CD8-positive, alpha-beta memory T cell (primary cell): Measurements from ENCODE around the gene AP2A2. TPM values are rescaled to one million over a fixed set of nuclear protein-coding genes. Genes with fewer than 3 reads are reported as not detected.

Source experiments
- CTCF ChIA-PET: fragments of 350-600 bp; sonication (Branson Sonifier 250); formaldehyde crosslinking; loops from one replicate; lab custom pipeline; 2021; ENCODE audit warnings: antibody characterized with exemption; lab: Charles Lee
- POLR2A ChIA-PET: fragments of 350-600 bp; sonication (Branson Sonifier 250); formaldehyde crosslinking; loops from one replicate; lab custom pipeline; 2021; ENCODE audit warnings: antibody characterized with exemption; lab: Charles Lee
- DNase-seq, 5 donors: peaks; one replicate each; pipeline versions ENCODE4 v3.0.0 to v3.0.0-alpha.2; 2020 to 2022; ENCODE audit warnings: mixed read lengths in 1 of 5
- H3K27ac ChIP-seq: one replicate; pipeline ENCODE4 v1.7.0; 2013; ENCODE audit warnings: low read depth, mild to moderate bottlenecking, low read length, moderate library complexity
- H3K27me3 ChIP-seq: 2 replicates; pipeline ENCODE4 v1.7.0; 2013; ENCODE audit warnings: low read length, mild to moderate bottlenecking; ENCODE audit not compliant: insufficient read depth, poor library complexity, severe bottlenecking
- H3K36me3 ChIP-seq: 2 replicates; pipeline ENCODE4 v1.7.0; 2013; ENCODE audit warnings: mild to moderate bottlenecking, low read length, moderate library complexity; ENCODE audit not compliant: insufficient read depth
- H3K4me1 ChIP-seq: 2 replicates; pipeline ENCODE4 v1.7.0; 2013; ENCODE audit warnings: mild to moderate bottlenecking, low read length, moderate library complexity; ENCODE audit not compliant: insufficient read depth
- H3K4me3 ChIP-seq: 2 replicates; pipeline ENCODE4 v1.7.0; 2013; ENCODE audit warnings: mild to moderate bottlenecking, low read length
- H3K9me3 ChIP-seq: 2 replicates; pipeline ENCODE4 v1.7.0; 2013; ENCODE audit warnings: mild to moderate bottlenecking, low read length
- H3K27ac Mint-ChIP-seq, 8 donors: one replicate each; pipeline ENCODE4 v1.8.0; 2020 to 2021; ENCODE audit warnings: mixed read lengths in 8 of 8, mild to moderate bottlenecking in 6 of 8, inconsistent platforms in 3 of 8, moderate library complexity in 3 of 8
- H3K27me3 Mint-ChIP-seq, 2 donors: one replicate each; pipeline ENCODE4 v1.8.0; 2020 to 2021; ENCODE audit warnings: mixed read lengths in 2 of 2, mild to moderate bottlenecking in 1 of 2, moderate library complexity in 1 of 2
- H3K36me3 Mint-ChIP-seq, 3 donors: one replicate each; pipeline ENCODE4 v1.8.0; 2020 to 2021; ENCODE audit warnings: mixed read lengths in 3 of 3, inconsistent platforms in 1 of 3, mild to moderate bottlenecking in 1 of 3
- H3K4me1 Mint-ChIP-seq, 3 donors: one replicate each; pipeline ENCODE4 v1.8.0; 2020 to 2021; ENCODE audit warnings: mixed read lengths in 3 of 3, inconsistent platforms in 1 of 3, mild to moderate bottlenecking in 1 of 3
- H3K4me3 Mint-ChIP-seq, 7 donors: one replicate each; pipeline ENCODE4 v1.8.0; 2020 to 2021; ENCODE audit warnings: mixed read lengths in 7 of 7, mild to moderate bottlenecking in 6 of 7, moderate library complexity in 4 of 7, inconsistent platforms in 2 of 7
- H3K9me3 Mint-ChIP-seq, 5 donors: one replicate each; pipeline ENCODE4 v1.8.0; 2020 to 2022; ENCODE audit warnings: mixed read lengths in 5 of 5, mild to moderate bottlenecking in 3 of 5, moderate library complexity in 2 of 5, inconsistent platforms in 1 of 5
- polyA plus RNA-seq: library from polyadenylated mRNA; unstranded; fragments of 300-500 nt; fragmentation: Illumina TruSeq; gene quantifications from one replicate; pipeline ENCODE4 v1.2.3, GENCODE V29; 2021
- total RNA-seq, 2 experiments: library from RNA; stranded (reverse); gene quantifications; one replicate each; pipeline ENCODE4 v1.2.3, GENCODE V29; 2021

Gene AP2A2
- total and polyA plus RNA-seq, 3 experiments from 2014 or later = 13.9 to 42.8 (median 38.8) TPM

- Mint-ChIP-seq H3K9me3 (no peaks in the 10 kb centered on the region), H3K27me3 (peaks cover 0 to 9% of the 10 kb centered on the region in 2 donors), H3K27ac (no peak overlapping the region), H3K4me1 (no peaks in the 10 kb centered on the region), H3K4me3 (no peak overlapping the region), H3K36me3 (no peaks in the 10 kb centered on the region)
- no peaks in the 10 kb centered on the region for H3K9me3 ChIP-seq
- POLR2A ChIA-PET = no interaction called here
- no peak for DNase-seq
- CTCF ChIA-PET = no interaction called here
- H3K36me3 ChIP-seq = no peaks in the 10 kb centered on the region
- H3K27ac ChIP-seq = no peak overlapping the region
- H3K27me3 ChIP-seq = no peaks in the 10 kb centered on the region
- no peak overlapping the region for H3K4me3 ChIP-seq
- H3K4me1 ChIP-seq = no peaks in the 10 kb centered on the region
Observed at GRCh38 chr11:1040428-1041148, 114.9 kb downstream of the AP2A2 start.

GRCh38 chr11:1041149-1041467 lies 115.4 kb downstream of the AP2A2 start:
- Mint-ChIP-seq H3K27me3 (peaks cover 2 to 10% of the 10 kb centered on the region in 2 donors), H3K4me1 (peaks cover 0 to under 1% (median 0%) of the 10 kb centered on the region in 3 donors), H3K36me3 (no peaks in the 10 kb centered on the region), H3K9me3 (no peaks in the 10 kb centered on the region), H3K4me3 (no peak overlapping the region), H3K27ac (no peak overlapping the region)
- POLR2A ChIA-PET = no interaction called here
- DNase-seq = no peak
- no peaks in the 10 kb centered on the region for H3K27me3 ChIP-seq
- CTCF ChIA-PET = no interaction called here
- no peak overlapping the region for H3K27ac ChIP-seq
- no peaks in the 10 kb centered on the region for H3K36me3 ChIP-seq
- no peaks in the 10 kb centered on the region for H3K9me3 ChIP-seq
- no peaks in the 10 kb centered on the region for H3K4me1 ChIP-seq
- no peak overlapping the region for H3K4me3 ChIP-seq

GRCh38 chr11:1041471-1041870 lies 115.8 kb downstream of the AP2A2 start:
- no peaks in the 10 kb centered on the region for H3K36me3 Mint-ChIP-seq
- ChIA-PET POLR2A (no interaction called here), CTCF (no interaction called here)
- peaks cover 0 to 4% (median 0%) of the 10 kb centered on the region in 3 donors for H3K4me1 Mint-ChIP-seq
- Histone ChIP-seq H3K27me3 (no peaks in the 10 kb centered on the region), H3K27ac (no peak overlapping the region), H3K4me3 (no peak overlapping the region), H3K9me3 (no peaks in the 10 kb centered on the region), H3K4me1 (no peaks in the 10 kb centered on the region), H3K36me3 (no peaks in the 10 kb centered on the region)
- H3K9me3 Mint-ChIP-seq = no peaks in the 10 kb centered on the region
- no peak overlapping the region for H3K4me3 Mint-ChIP-seq
- no peak overlapping the region for H3K27ac Mint-ChIP-seq
- peaks cover 3 to 13% of the 10 kb centered on the region in 2 donors for H3K27me3 Mint-ChIP-seq
- DNase-seq = peak in 1 of 5 donors; percentile 29

GRCh38 chr11:1041936-1042608 lies 116.4 kb downstream of the AP2A2 start:
- peak in 1 of 5 donors; percentile 42 for DNase-seq
- H3K4me3 ChIP-seq = no peak overlapping the region
- no peaks in the 10 kb centered on the region for H3K27me3 ChIP-seq
- Mint-ChIP-seq H3K4me3 (no peak overlapping the region), H3K36me3 (no peaks in the 10 kb centered on the region), H3K4me1 (peaks cover 0 to 4% (median 0%) of the 10 kb centered on the region in 3 donors), H3K27ac (no peak overlapping the region), H3K9me3 (no peaks in the 10 kb centered on the region), H3K27me3 (peaks cover 3 to 17% of the 10 kb centered on the region in 2 donors)
- ChIA-PET CTCF (interaction anchor here (0.6 kb wide), 1 partner anchor 195 kb away, joined by 3 read pairs; no protein-coding TSS in a partner anchor), POLR2A (interaction anchor here (0.6 kb wide), 1 partner anchor 222 kb away, joined by 6 read pairs; no protein-coding TSS in a partner anchor)
- no peaks in the 10 kb centered on the region for H3K36me3 ChIP-seq
- no peaks in the 10 kb centered on the region for H3K9me3 ChIP-seq
- H3K4me1 ChIP-seq = no peaks in the 10 kb centered on the region
- no peak overlapping the region for H3K27ac ChIP-seq

GRCh38 chr11:1042626-1043562 lies 117.2 kb downstream of the AP2A2 start:
- POLR2A ChIA-PET = no interaction called here
- no peaks in the 10 kb centered on the region for H3K9me3 ChIP-seq
- H3K9me3 Mint-ChIP-seq = no peaks in the 10 kb centered on the region
- no peak overlapping the region for H3K27ac Mint-ChIP-seq
- H3K36me3 Mint-ChIP-seq = no peaks in the 10 kb centered on the region
- peaks cover 3 to 21% of the 10 kb centered on the region in 2 donors for H3K27me3 Mint-ChIP-seq
- H3K36me3 ChIP-seq = no peaks in the 10 kb centered on the region
- H3K27me3 ChIP-seq = no peaks in the 10 kb centered on the region
- H3K4me1 ChIP-seq = no peaks in the 10 kb centered on the region
- no peak overlapping the region for H3K4me3 Mint-ChIP-seq
- H3K27ac ChIP-seq = no peak overlapping the region
- DNase-seq = peak in 1 of 5 donors; percentile 25
- CTCF ChIA-PET = interaction anchor here (0.6 kb wide), 2 partner anchors 8 to 196 kb away, joined by 3 read pairs; no protein-coding TSS in a partner anchor
- H3K4me3 ChIP-seq = no peak overlapping the region
- peaks cover 0 to 4% (median 0%) of the 10 kb centered on the region in 3 donors for H3K4me1 Mint-ChIP-seq

- Histone ChIP-seq H3K27ac (no peak overlapping the region), H3K4me1 (no peaks in the 10 kb centered on the region), H3K27me3 (no peaks in the 10 kb centered on the region), H3K4me3 (no peak overlapping the region), H3K9me3 (no peaks in the 10 kb centered on the region), H3K36me3 (no peaks in the 10 kb centered on the region)
- H3K4me3 Mint-ChIP-seq = no peak overlapping the region
- no peaks in the 10 kb centered on the region for H3K36me3 Mint-ChIP-seq
- ChIA-PET CTCF (no interaction called here), POLR2A (no interaction called here)
- peaks cover 5 to 24% of the 10 kb centered on the region in 2 donors for H3K27me3 Mint-ChIP-seq
- H3K27ac Mint-ChIP-seq = no peak overlapping the region
- DNase-seq = peak in 1 of 5 donors; percentile 27
- H3K4me1 Mint-ChIP-seq = peaks cover 0 to 4% (median 0%) of the 10 kb centered on the region in 3 donors
- H3K9me3 Mint-ChIP-seq = no peaks in the 10 kb centered on the region
Observed at GRCh38 chr11:1043563-1044096, 118.0 kb downstream of the AP2A2 start.

- no peaks in the 10 kb centered on the region for H3K36me3 Mint-ChIP-seq
- ChIA-PET CTCF (no interaction called here), POLR2A (no interaction called here)
- Histone ChIP-seq H3K27me3 (no peaks in the 10 kb centered on the region), H3K36me3 (no peaks in the 10 kb centered on the region), H3K27ac (no peak overlapping the region), H3K4me3 (no peak overlapping the region), H3K9me3 (no peaks in the 10 kb centered on the region), H3K4me1 (no peaks in the 10 kb centered on the region)
- H3K4me3 Mint-ChIP-seq = no peak overlapping the region
- peaks cover 5 to 28% of the 10 kb centered on the region in 2 donors for H3K27me3 Mint-ChIP-seq
- no peak overlapping the region for H3K27ac Mint-ChIP-seq
- peaks cover 0 to 4% (median 0%) of the 10 kb centered on the region in 3 donors for H3K4me1 Mint-ChIP-seq
- DNase-seq = no peak
- no peaks in the 10 kb centered on the region for H3K9me3 Mint-ChIP-seq
Observed at GRCh38 chr11:1044160-1044559, 118.5 kb downstream of the AP2A2 start.
